IMR-90 (cell line): ENCODE data around the gene HEATR1. TPM values are rescaled to one million over a fixed set of nuclear protein-coding genes. Genes with fewer than 3 reads are reported as not detected.

ENCODE experiments used
- ATAC-seq: fragments of 200-7000 bp; cut with Tn5 transposase; 2 replicates; pipeline ENCODE4 v1.9.1; 2020; ENCODE audit warnings: low read depth, mild to moderate bottlenecking, moderate library complexity
- BruUV-seq: library from RNA; stranded (reverse); fragments of 400-500 nt; replicated peaks from 2 replicates; lab custom pipeline; 2021; lab: Mats Ljungman, UMichigan
- CTCF ChIA-PET: fragments of 300-600 bp; formaldehyde crosslinking; extraction: SDS; loops from one replicate; lab custom pipeline; 2021; ENCODE audit warnings: antibody characterized with exemption; lab: Yijun Ruan, JAX
- POLR2A ChIA-PET: fragments of 300-600 bp; sonication (Branson Sonifier 250); formaldehyde crosslinking; loops from one replicate; lab custom pipeline; 2022; ENCODE audit warnings: antibody characterized with exemption; ENCODE audit not compliant: unreplicated experiment; lab: Charles Lee
- DNase-seq: peaks from one replicate; pipeline ENCODE4 v3.0.0; 2013
- H2AFZ ChIP-seq: replicated peaks from 2 replicates; pipeline ENCODE3; 2013; ENCODE audit warnings: low read length, mild to moderate bottlenecking; ENCODE audit not compliant: poor library complexity
- H2AK5ac ChIP-seq: 2 replicates; pipeline ENCODE4 v1.6.1; 2013; ENCODE audit warnings: low read depth, low read length, inconsistent platforms
- H2AK9ac ChIP-seq: replicated peaks from 2 replicates; pipeline ENCODE3; 2013; ENCODE audit warnings: mild to moderate bottlenecking, low read depth, low read length, moderate library complexity; ENCODE audit not compliant: poor library complexity
- H2BK120ac ChIP-seq: 2 replicates; pipeline ENCODE4 v1.6.1; 2013; ENCODE audit warnings: low read depth, low read length, inconsistent platforms
- H2BK15ac ChIP-seq: 3 replicates; pipeline ENCODE4 v1.6.1; 2013; ENCODE audit warnings: low read depth, low read length, inconsistent platforms
- H2BK20ac ChIP-seq: 2 replicates; pipeline ENCODE4 v1.6.1; 2013; ENCODE audit warnings: low read depth, mild to moderate bottlenecking, inconsistent platforms, low read length, moderate library complexity
- H2BK5ac ChIP-seq: 2 replicates; pipeline ENCODE4 v1.6.1; 2013; ENCODE audit warnings: mild to moderate bottlenecking, low read depth, low read length, inconsistent platforms; ENCODE audit not compliant: poor library complexity, severe bottlenecking
- H3K14ac ChIP-seq: replicated peaks from 2 replicates; pipeline ENCODE4 v1.6.1; 2013; ENCODE audit warnings: low read depth, low read length, inconsistent platforms
- H3K18ac ChIP-seq: 2 replicates; pipeline ENCODE4 v1.6.1; 2013; ENCODE audit warnings: low read depth, low read length, control low read depth
- H3K23ac ChIP-seq: 2 replicates; pipeline ENCODE4 v1.6.1; 2013; ENCODE audit warnings: low read depth, low read length, inconsistent platforms
- H3K27ac ChIP-seq: 2 replicates; pipeline ENCODE4 v1.5.1; 2013; ENCODE audit warnings: mild to moderate bottlenecking, control low read depth, low read length; ENCODE audit not compliant: insufficient read depth
- H3K27me3 ChIP-seq: 2 replicates; pipeline ENCODE4 v1.6.1; 2013; ENCODE audit warnings: low read length; ENCODE audit not compliant: control insufficient read depth, insufficient read depth
- H3K36me3 ChIP-seq: 2 replicates; pipeline ENCODE4 v1.6.1; 2013; ENCODE audit warnings: low read length, mixed read lengths; ENCODE audit not compliant: control insufficient read depth, insufficient read depth
- H3K4ac ChIP-seq: 2 replicates; pipeline ENCODE4 v1.6.1; 2013; ENCODE audit warnings: low read depth, low read length, inconsistent platforms
- H3K4me1 ChIP-seq: 2 replicates; pipeline ENCODE4 v1.6.1; 2013; ENCODE audit warnings: low read length, mixed read lengths; ENCODE audit not compliant: control insufficient read depth, insufficient read depth
- H3K4me2 ChIP-seq: 2 replicates; pipeline ENCODE4 v1.6.1; 2013; ENCODE audit warnings: low read depth, mild to moderate bottlenecking, control low read depth, low read length, moderate library complexity
- H3K4me3 ChIP-seq: 2 replicates; pipeline ENCODE4 v1.5.1; 2013; ENCODE audit warnings: low read depth, mild to moderate bottlenecking, control low read depth, low read length, moderate library complexity; ENCODE audit not compliant: insufficient read depth
- H3K56ac ChIP-seq: 2 replicates; pipeline ENCODE4 v1.6.1; 2013; ENCODE audit warnings: low read length, inconsistent platforms; ENCODE audit not compliant: insufficient read depth; ENCODE audit errors: extremely low read depth
- H3K79me1 ChIP-seq, 2 experiments: 2 replicates each; pipeline ENCODE4 v1.6.1; 2013; ENCODE audit warnings: low read length in 2 of 2, inconsistent platforms in 1 of 2, low read depth in 1 of 2
- H3K9ac ChIP-seq: 2 replicates; pipeline ENCODE4 v1.6.1; 2013; ENCODE audit warnings: low read depth, low read length, control low read depth
- H3K9me1 ChIP-seq: 2 replicates; pipeline ENCODE4 v1.6.1; 2013; ENCODE audit warnings: low read length, inconsistent platforms; ENCODE audit not compliant: insufficient read depth
- H3K9me3 ChIP-seq: 2 replicates; pipeline ENCODE4 v1.6.1; 2013; ENCODE audit warnings: low read length; ENCODE audit not compliant: control insufficient read depth, insufficient read depth
- H4K20me1 ChIP-seq: 2 replicates; pipeline ENCODE4 v1.6.1; 2013; ENCODE audit warnings: low read length, inconsistent platforms; ENCODE audit not compliant: insufficient read depth
- H4K5ac ChIP-seq: 2 replicates; pipeline ENCODE4 v1.6.1; 2013; ENCODE audit warnings: mild to moderate bottlenecking, low read depth, low read length, control low read depth
- H4K8ac ChIP-seq, 2 experiments: 2 replicates each; pipeline ENCODE4 v1.6.1; 2013; ENCODE audit warnings: low read depth in 2 of 2, low read length in 2 of 2, control low read depth in 1 of 2, inconsistent platforms in 1 of 2
- H4K91ac ChIP-seq: 2 replicates; pipeline ENCODE4 v1.6.1; 2013; ENCODE audit warnings: low read depth, low read length, inconsistent platforms; ENCODE audit not compliant: insufficient read depth
- BHLHE40 ChIP-seq: fragments of 150-350 bp; IDR thresholded peaks from 2 replicates; pipeline ENCODE4 v1.6.1; 2016; ENCODE audit warnings: mild to moderate bottlenecking, low read depth, low read length
- CEBPB ChIP-seq: IDR thresholded peaks from 2 replicates; pipeline ENCODE4 v1.6.1; 2012; ENCODE audit warnings: low read depth, low read length, improper control_type of control experiment
- CHD1 ChIP-seq: IDR thresholded peaks from 2 replicates; pipeline ENCODE4 v1.6.1; 2012; ENCODE audit warnings: low read depth, low read length, improper control_type of control experiment
- CTCF ChIP-seq: conservative IDR thresholded peaks from 2 replicates; pipeline ENCODE4 v1.5.1; 2012; ENCODE audit warnings: mild to moderate bottlenecking, low read depth, low read length, improper control_type of control experiment
- ELK1 ChIP-seq: fragments of 150-350 bp; IDR thresholded peaks from 2 replicates; pipeline ENCODE4 v1.6.1; 2016; ENCODE audit warnings: low read depth, mild to moderate bottlenecking, low read length, moderate library complexity, borderline replicate concordance
- FOS ChIP-seq: fragments of 150-350 bp; IDR thresholded peaks from 2 replicates; pipeline ENCODE4 v1.6.1; 2016; ENCODE audit warnings: low read depth, low read length
- MAFK ChIP-seq: IDR thresholded peaks from 2 replicates; pipeline ENCODE4 v1.6.1; 2012; ENCODE audit warnings: low read depth, low read length, improper control_type of control experiment
- MAZ ChIP-seq: IDR thresholded peaks from 2 replicates; pipeline ENCODE4 v1.6.1; 2012; ENCODE audit warnings: low read depth, mild to moderate bottlenecking, low read length, improper control_type of control experiment, moderate library complexity, borderline replicate concordance
- NFE2L2 ChIP-seq: fragments of 150-350 bp; IDR thresholded peaks from 2 replicates; pipeline ENCODE4 v1.6.1; 2016; ENCODE audit warnings: low read depth, mild to moderate bottlenecking, low read length
- POLR2A ChIP-seq: IDR thresholded peaks from 2 replicates; pipeline ENCODE4 v1.6.1; 2012; ENCODE audit warnings: mild to moderate bottlenecking, low read depth, low read length
- RAD21 ChIP-seq: IDR thresholded peaks from 2 replicates; pipeline ENCODE4 v1.6.1; 2012; ENCODE audit warnings: low read length, improper control_type of control experiment
- RCOR1 ChIP-seq: IDR thresholded peaks from 2 replicates; pipeline ENCODE4 v1.6.1; 2012; ENCODE audit warnings: mild to moderate bottlenecking, low read length, improper control_type of control experiment; ENCODE audit not compliant: insufficient replicate concordance
- RFX5 ChIP-seq: IDR thresholded peaks from 2 replicates; pipeline ENCODE4 v1.8.0; 2012; ENCODE audit warnings: low read depth, mild to moderate bottlenecking, low read length, moderate library complexity
- USF2 ChIP-seq: fragments of 150-350 bp; IDR thresholded peaks from 2 replicates; pipeline ENCODE4 v1.6.1; 2017; ENCODE audit warnings: mild to moderate bottlenecking, antibody characterized with exemption, low read length, low read depth
- WGBS, 2 experiments: methylation state at CpG; one replicate each; pipeline versions ENCODE4 v1.1.5 to v1.1.7; 2013; ENCODE audit warnings: missing lambda C conversion rate in 2 of 2; ENCODE audit not compliant: insufficient read length in 1 of 2; ENCODE audit errors: extremely low coverage in 2 of 2; 5-methylcytosine and 5-hydroxymethylcytosine counted together
- dilution Hi-C: fragments of 300-500 bp; cut with HindIII; formaldehyde crosslinking; loops from one replicate; pipeline ENCODE4 v1.14.3; 2018; ENCODE audit warnings: low sequenced_read_pairs; ENCODE audit not compliant: unreplicated experiment
- in situ Hi-C: fragments of 300-500 bp; cut with MboI; formaldehyde crosslinking; loops from 3 replicates; pipeline ENCODE4 v1.14.3; 2019; ENCODE audit warnings: low sequenced_read_pairs, inconsistent platforms, mixed read lengths
- intact Hi-C: fragments of 100-400 bp; cut with micrococcal nuclease; formaldehyde crosslinking; loops from 2 replicates; pipeline ENCODE4 v1.10.0; 2022
- polyA plus RNA-seq, 3 experiments: library from polyadenylated mRNA; depleted of rRNA; stranded (reverse); fragments of >200 nt; gene quantifications; 2 replicates each; pipeline ENCODE4 v1.2.3, GENCODE V29; 2012; ENCODE audit warnings: low replicate concordance in 1 of 3
- total RNA-seq: library from RNA; depleted of rRNA; stranded (reverse); fragments of >200 nt; gene quantifications from 2 replicates; pipeline ENCODE4 v1.2.3, GENCODE V29; 2012

The HEATR1 gene
- total and polyA plus RNA-seq, 2 of the 4 experiments (the other 2 are of a cell fraction) = 8.5 to 53.8 TPM

- H2AFZ ChIP-seq = no peak overlapping the region
- H3K18ac ChIP-seq = no peak overlapping the region
- H2BK120ac ChIP-seq = no peak overlapping the region
- no peak overlapping the region for H2AK5ac ChIP-seq
- no peak overlapping the region for H3K56ac ChIP-seq
- H4K91ac ChIP-seq = no peak overlapping the region
- intact Hi-C loops (no loop called here), dilution Hi-C loops (no loop called here), in situ Hi-C loops (no loop called here)
- ChIA-PET CTCF (interaction anchor here (0.6 kb wide), 1 partner anchor 45 kb away, joined by 3 read pairs; no protein-coding TSS in a partner anchor), POLR2A (no interaction called here)
- no peak overlapping the region for H3K9ac ChIP-seq
- no TSS peak for BruUV-seq
- TF ChIP-seq MAFK = no peak
- no peak for TF ChIP-seq RAD21
- no peak for TF ChIP-seq BHLHE40
- no peak for TF ChIP-seq RFX5
- no peak for TF ChIP-seq FOS
- TF ChIP-seq POLR2A = no peak
- TF ChIP-seq MAZ = no peak
- no peak for TF ChIP-seq RCOR1
- no peak for TF ChIP-seq CHD1
- TF ChIP-seq CTCF = no peak
- TF ChIP-seq CEBPB = no peak
- no peak for TF ChIP-seq ELK1
- no peak for TF ChIP-seq NFE2L2
- no peak for TF ChIP-seq USF2
- DNase-seq = no peak
- no peaks in the 10 kb centered on the region for H4K20me1 ChIP-seq
- H4K8ac ChIP-seq = no peak overlapping the region
- no peak overlapping the region for H2BK20ac ChIP-seq
- no peak overlapping the region for H3K4me3 ChIP-seq
- no peak overlapping the region for H2BK15ac ChIP-seq
- no peak overlapping the region for H2BK5ac ChIP-seq
- no peaks in the 10 kb centered on the region for H3K9me3 ChIP-seq
- peaks cover 0 to 3% of the 10 kb centered on the region in 2 experiments; a peak in 1 of 4 replicates for H3K79me1 ChIP-seq
- H3K9me1 ChIP-seq = no peaks in the 10 kb centered on the region
- H3K14ac ChIP-seq = no peak overlapping the region
- no peak overlapping the region for H3K4me2 ChIP-seq
- no peak overlapping the region for H3K27ac ChIP-seq
- WGBS, 2 experiments = no CpG with 5 or more reads among the region's 9 CpGs
- H4K5ac ChIP-seq = no peak overlapping the region
- peaks cover 2% of the 10 kb centered on the region for H3K4me1 ChIP-seq
- no peak for ATAC-seq
- peaks cover 47% of the 10 kb centered on the region for H3K36me3 ChIP-seq
- H3K27me3 ChIP-seq = no peaks in the 10 kb centered on the region
- no peak overlapping the region for H3K23ac ChIP-seq
- H2AK9ac ChIP-seq = no peak overlapping the region
- H3K4ac ChIP-seq = no peak overlapping the region
Measured at GRCh38 chr1:236558081-236558480, 46.2 kb downstream of the HEATR1 start.
